GM20431 (cell line): Measurements from ENCODE around the gene LAMP5.

Experiments
- in situ Hi-C: fragments of 300-500 bp; cut with MseI, MboI; formaldehyde crosslinking; loops from one replicate; pipeline ENCODE4 v1.15.0; 2020; ENCODE audit warnings: low sequenced_read_pairs; ENCODE audit not compliant: unreplicated experiment

LAMP5 gene

GRCh38 chr20:9514461-9515213 lies at the start of gene LAMP5:
Gene LAMP5 (plus strand): TSS chr20:9514590. CDS start chr20:9514853, 263 bp downstream.
- in situ Hi-C loops = no loop called here

- in situ Hi-C loops = no loop called here
Observed at GRCh38 chr20:9467995-9468394, 46.4 kb upstream of the LAMP5 start.

- in situ Hi-C loops = no loop called here
Observed at GRCh38 chr20:9474835-9475415, 39.5 kb upstream of the LAMP5 start.

GRCh38 chr20:9475456-9475855 lies 38.9 kb upstream of the LAMP5 start:
- in situ Hi-C loops = no loop called here

- in situ Hi-C loops = no loop called here
Observed at GRCh38 chr20:9476174-9476573, 38.2 kb upstream of the LAMP5 start.

- in situ Hi-C loops = no loop called here
Observed at GRCh38 chr20:9476637-9477036, 37.8 kb upstream of the LAMP5 start.

GRCh38 chr20:9478771-9479170 lies 35.6 kb upstream of the LAMP5 start:
- in situ Hi-C loops = no loop called here

- in situ Hi-C loops = no loop called here
Observed at GRCh38 chr20:9480066-9480465, 34.3 kb upstream of the LAMP5 start.

GRCh38 chr20:9482180-9482579 lies 32.2 kb upstream of the LAMP5 start:
- in situ Hi-C loops = no loop called here

- in situ Hi-C loops = no loop called here
Observed at GRCh38 chr20:9483131-9483530, 31.3 kb upstream of the LAMP5 start.

- in situ Hi-C loops = no loop called here
Observed at GRCh38 chr20:9485614-9486340, 28.6 kb upstream of the LAMP5 start.

GRCh38 chr20:9487231-9487630 lies 27.2 kb upstream of the LAMP5 start:
- in situ Hi-C loops = no loop called here

- in situ Hi-C loops = no loop called here
Observed at GRCh38 chr20:9488063-9488462, 26.3 kb upstream of the LAMP5 start.

GRCh38 chr20:9490161-9490560 lies 24.2 kb upstream of the LAMP5 start:
- in situ Hi-C loops = no loop called here

GRCh38 chr20:9490631-9491030 lies 23.8 kb upstream of the LAMP5 start:
- in situ Hi-C loops = no loop called here

- in situ Hi-C loops = no loop called here
Observed at GRCh38 chr20:9491324-9491723, 23.1 kb upstream of the LAMP5 start.

- in situ Hi-C loops = no loop called here
Observed at GRCh38 chr20:9492067-9492466, 22.3 kb upstream of the LAMP5 start.

- in situ Hi-C loops = no loop called here
Observed at GRCh38 chr20:9493803-9494202, 20.6 kb upstream of the LAMP5 start.

GRCh38 chr20:9495701-9496100 lies 18.7 kb upstream of the LAMP5 start:
- in situ Hi-C loops = no loop called here

- in situ Hi-C loops = no loop called here
Observed at GRCh38 chr20:9496155-9496554, 18.2 kb upstream of the LAMP5 start.

- in situ Hi-C loops = no loop called here
Observed at GRCh38 chr20:9498322-9498721, 16.1 kb upstream of the LAMP5 start.
